SU-DHL-6 (cell line): ENCODE data around the gene PTPRN2.

Source experiments
- CTCF ChIP-seq: fragments of 200-600 bp; sonication (generic); IDR thresholded peaks from one replicate; pipeline ENCODE4 v1.5.1; 2017; ENCODE audit warnings: antibody characterized with exemption, mild to moderate bottlenecking, low read length, moderate library complexity; ENCODE audit not compliant: insufficient read depth, poor library complexity, severe bottlenecking
- EZH2phosphoT487 ChIP-seq: fragments of 200-600 bp; sonication (generic), shearing (Covaris generic); conservative IDR thresholded peaks from 2 replicates; pipeline ENCODE4 v1.6.1; 2018; ENCODE audit warnings: mild to moderate bottlenecking, antibody characterized with exemption, low read length, moderate library complexity, mixed read lengths

GRCh38 chr7:158106272-158106671 is 481.4 kb downstream of the PTPRN2 start:
- TF ChIP-seq CTCF = no peak
- TF ChIP-seq EZH2phosphoT487 = no peak
